Body of pancreas (tissue), 4 donors: Measurements from ENCODE around the gene ATP11C.

Experiments
- CTCF ChIP-seq, 7 experiments: fragments of 450-650 bp in 4 of 7; fragments of 200-600 bp in 3 of 7; sonication (generic) in 3 of 7; IDR thresholded peaks; one replicate each; pipeline ENCODE4 v1.5.1; 2016 to 2019; ENCODE audit warnings: antibody characterized with exemption in 7 of 7
- POLR2A ChIP-seq, 3 donors: fragments of 450-650 bp; IDR thresholded peaks; one replicate each; pipeline ENCODE4 v1.6.1; 2016; ENCODE audit warnings: antibody characterized with exemption in 3 of 3, mild to moderate bottlenecking in 2 of 3

- no peak for TF ChIP-seq CTCF (IDR thresholded peaks at IDR 0.05)
- TF ChIP-seq POLR2A (IDR thresholded peaks at IDR 0.05): no peak
These were observed 70.6 kb downstream of the ATP11C start for GRCh38 chrX:139862208-139862607.
